Mucosa of descending colon (tissue), 3 donors: ENCODE measurements around the gene PTPRD. TPM values are rescaled to one million over a fixed set of nuclear protein-coding genes. Genes with fewer than 3 reads are reported as not detected.
A peak's percentile ranks its signal among the peaks of the same experiment; 100 is the strongest.

ENCODE experiments used
- ATAC-seq: fragments of 200-7000 bp; cut with Tn5 transposase; one replicate; pipeline ENCODE4 v1.9.1; 2020; ENCODE audit warnings: mild to moderate bottlenecking, moderate library complexity
- DNase-seq, 3 donors: peaks; one replicate each; pipeline ENCODE4 v3.0.0-alpha.2; 2020
- H3K36me3 ChIP-seq: fragments of 200-600 bp; one replicate; pipeline ENCODE4 v1.8.0; 2021; ENCODE audit warnings: low read depth, mild to moderate bottlenecking
- H3K4me1 ChIP-seq: fragments of 200-600 bp; one replicate; pipeline ENCODE4 v1.8.0; 2021; ENCODE audit warnings: low read depth, mild to moderate bottlenecking
- H3K4me3 ChIP-seq: fragments of 200-600 bp; one replicate; pipeline ENCODE4 v1.8.0; 2021; ENCODE audit warnings: mild to moderate bottlenecking
- H3K9me3 ChIP-seq: fragments of 200-600 bp; one replicate; pipeline ENCODE4 v1.8.0; 2021; ENCODE audit warnings: mild to moderate bottlenecking
- intact Hi-C, 2 donors: fragments of 100-400 bp; cut with DNase I in 1 of 2; cut with micrococcal nuclease in 1 of 2; formaldehyde crosslinking; loops; one replicate each; pipeline versions ENCODE4 v1.11.0 to v1.11.1; 2022; cut with DNase I, micrococcal nuclease
- total RNA-seq, 3 donors: library from RNA; stranded (reverse); fragmentation: NEBNext Ultra II Directional in 2 of 3; extraction: Animal tissue kit (Norgen Biotek cat#: 25700) in 2 of 3; gene quantifications; one replicate each; pipeline versions ENCODE4 v1.2.1 to v1.2.4, GENCODE V29; 2021 to 2023
- TF ChIP-seq, protein P1 (sequence below): fragments of 200-600 bp; IDR thresholded peaks from one replicate; pipeline ENCODE4 v1.8.0; 2022; ENCODE audit warnings: antibody characterized with exemption, mild to moderate bottlenecking
- donor health status: DM: no; HTN: no; CAD: no; lungs with moderate emphysema.
- donor health status: DM: no; HTN: no; CAD: no.
- donor health status: DM: no; HTN: yes; CAD: no.

The PTPRD gene
- total RNA-seq, 3 donors from 2014 or later, result 52.7 to 128 (median 113) TPM

DNA sequence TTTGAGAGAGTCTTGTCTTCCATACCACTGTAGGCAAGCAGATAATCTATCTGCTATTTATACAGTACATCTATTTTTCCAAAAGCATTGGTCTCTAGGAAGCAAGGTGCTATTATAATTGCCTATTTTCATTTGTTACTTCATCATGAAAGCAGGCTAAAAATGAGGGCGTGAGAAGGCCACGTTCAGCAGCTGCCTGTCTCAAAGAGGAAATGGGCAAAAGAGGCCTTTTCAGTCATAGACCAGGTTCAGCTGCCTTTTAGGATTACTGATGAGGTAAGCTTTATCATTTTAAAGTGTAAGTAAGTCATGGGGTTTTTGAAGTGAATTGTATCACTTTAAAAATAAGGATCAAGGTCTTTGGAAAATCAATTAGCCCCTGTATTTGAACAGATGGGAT is 1722.1 kb downstream of the PTPRD start:
- Histone ChIP-seq H3K4me1 (no peaks in the 10 kb centered on the region), H3K36me3 (no peaks in the 10 kb centered on the region), H3K4me3 (no peak overlapping the region), H3K9me3 (no peaks in the 10 kb centered on the region)
- intact Hi-C loops, result no loop called here
- TF ChIP-seq, protein P1, sequence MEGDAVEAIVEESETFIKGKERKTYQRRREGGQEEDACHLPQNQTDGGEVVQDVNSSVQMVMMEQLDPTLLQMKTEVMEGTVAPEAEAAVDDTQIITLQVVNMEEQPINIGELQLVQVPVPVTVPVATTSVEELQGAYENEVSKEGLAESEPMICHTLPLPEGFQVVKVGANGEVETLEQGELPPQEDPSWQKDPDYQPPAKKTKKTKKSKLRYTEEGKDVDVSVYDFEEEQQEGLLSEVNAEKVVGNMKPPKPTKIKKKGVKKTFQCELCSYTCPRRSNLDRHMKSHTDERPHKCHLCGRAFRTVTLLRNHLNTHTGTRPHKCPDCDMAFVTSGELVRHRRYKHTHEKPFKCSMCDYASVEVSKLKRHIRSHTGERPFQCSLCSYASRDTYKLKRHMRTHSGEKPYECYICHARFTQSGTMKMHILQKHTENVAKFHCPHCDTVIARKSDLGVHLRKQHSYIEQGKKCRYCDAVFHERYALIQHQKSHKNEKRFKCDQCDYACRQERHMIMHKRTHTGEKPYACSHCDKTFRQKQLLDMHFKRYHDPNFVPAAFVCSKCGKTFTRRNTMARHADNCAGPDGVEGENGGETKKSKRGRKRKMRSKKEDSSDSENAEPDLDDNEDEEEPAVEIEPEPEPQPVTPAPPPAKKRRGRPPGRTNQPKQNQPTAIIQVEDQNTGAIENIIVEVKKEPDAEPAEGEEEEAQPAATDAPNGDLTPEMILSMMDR, result no peak
- ATAC-seq (no peak), DNase-seq (no peak)

DNA sequence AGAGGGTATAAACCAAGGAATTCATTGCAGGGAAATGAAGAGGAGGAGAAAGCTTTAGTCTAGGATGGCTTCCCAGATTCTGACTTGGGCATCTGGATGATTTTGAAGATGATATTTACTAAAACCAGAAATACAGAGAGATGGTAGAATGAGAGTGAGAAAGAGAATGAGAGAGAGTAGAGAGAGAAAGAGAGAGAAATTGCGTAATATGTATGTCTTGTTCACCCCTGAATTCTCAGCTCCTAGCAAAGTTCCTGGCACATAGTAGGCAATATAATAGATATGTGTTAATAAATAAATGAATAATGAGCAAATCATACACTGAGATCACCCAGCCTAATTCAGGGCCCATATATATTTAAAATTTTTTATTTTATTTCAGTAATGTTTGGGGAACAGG is 1723.7 kb downstream of the PTPRD start:
- no peaks in the 10 kb centered on the region for H3K4me1 ChIP-seq
- no peak for ATAC-seq
- H3K36me3 ChIP-seq, result no peaks in the 10 kb centered on the region
- H3K9me3 ChIP-seq, result no peaks in the 10 kb centered on the region
- H3K4me3 ChIP-seq, result no peak overlapping the region
- intact Hi-C loops, result no loop called here
- TF ChIP-seq, protein P1, result no peak
- DNase-seq, result no peak

DNA sequence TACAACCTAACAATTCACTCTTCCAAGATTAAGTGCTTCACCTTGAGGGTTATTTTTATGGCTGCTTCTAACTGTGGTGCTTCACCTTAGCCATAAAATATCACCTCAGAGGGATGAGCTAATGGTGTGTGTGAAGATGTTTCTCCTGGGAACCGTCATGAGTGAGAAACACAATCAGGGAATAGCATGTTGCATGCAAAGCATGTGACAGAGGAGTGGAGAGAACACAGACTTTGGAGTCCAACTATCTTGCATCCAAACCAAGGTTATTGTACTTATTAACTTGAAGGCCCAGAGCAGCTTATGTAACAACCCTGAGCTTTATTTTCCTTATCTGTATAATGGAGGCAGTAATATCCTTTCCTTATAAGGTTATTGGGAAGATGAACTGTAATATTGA is 1724.2 kb downstream of the PTPRD start:
- H3K36me3 ChIP-seq, result no peaks in the 10 kb centered on the region
- DNase-seq (no peak), ATAC-seq (peak; percentile 35)
- TF ChIP-seq, protein P1, result no peak
- no peaks in the 10 kb centered on the region for H3K9me3 ChIP-seq
- H3K4me3 ChIP-seq, result no peak overlapping the region
- intact Hi-C loops, result no loop called here
- H3K4me1 ChIP-seq, result peaks cover 1% of the 10 kb centered on the region

DNA sequence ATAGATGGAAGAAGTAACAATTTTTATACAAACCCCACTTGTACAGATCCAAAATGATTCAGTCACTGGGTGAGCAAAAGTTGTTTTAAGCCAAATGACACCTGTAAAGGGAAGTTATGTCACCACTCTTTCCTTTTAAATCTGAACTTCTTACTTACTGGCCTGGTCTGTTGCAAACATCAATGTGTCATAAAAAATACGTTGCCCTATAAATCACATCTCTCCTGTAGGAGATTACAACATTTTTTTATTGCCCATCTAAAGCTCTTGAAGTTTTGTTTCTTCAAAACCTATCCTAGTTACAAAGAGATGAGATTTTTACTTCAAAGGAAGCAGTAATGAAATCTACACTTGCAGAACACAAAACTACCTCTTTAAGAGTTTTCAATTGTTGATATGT is 1725.4 kb downstream of the PTPRD start:
- intact Hi-C loops, result no loop called here

DNA sequence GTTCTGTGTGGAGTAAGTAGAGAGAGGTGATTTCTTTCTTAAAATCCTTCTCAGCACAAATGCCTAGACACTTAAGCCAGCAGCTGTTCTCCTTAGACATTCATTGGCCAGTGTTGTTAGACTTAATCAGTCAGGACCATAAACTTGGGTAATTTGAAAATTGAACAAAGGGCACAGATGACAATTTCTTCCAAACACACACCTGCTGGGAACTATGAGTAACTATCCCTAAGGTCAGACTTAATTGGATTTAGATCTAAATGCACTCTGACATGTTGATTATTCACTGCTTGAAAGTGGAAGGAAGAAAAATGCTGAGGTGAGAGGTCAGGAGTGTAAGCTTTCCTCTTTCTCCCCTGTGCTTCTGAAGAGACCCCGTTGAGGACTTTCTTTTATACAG is 1729.5 kb downstream of the PTPRD start:
- no peak overlapping the region for H3K4me3 ChIP-seq
- DNase-seq, result no peak

More for the DNA sequence above, 1725.4 kb downstream of the PTPRD start:
- DNase-seq (no peak), ATAC-seq (peak; percentile 84)
- TF ChIP-seq, protein P1, result no peak
- H3K9me3 ChIP-seq, result no peaks in the 10 kb centered on the region
- no peak overlapping the region for H3K4me3 ChIP-seq
- no peaks in the 10 kb centered on the region for H3K36me3 ChIP-seq
- peaks cover 7% of the 10 kb centered on the region for H3K4me1 ChIP-seq

More for the DNA sequence above, 1729.5 kb downstream of the PTPRD start:
- Histone ChIP-seq H3K4me1 (peaks cover 16% of the 10 kb centered on the region), H3K9me3 (no peaks in the 10 kb centered on the region), H3K36me3 (no peaks in the 10 kb centered on the region)
- intact Hi-C loops, result no loop called here
- peak; percentile 84 for ATAC-seq
- TF ChIP-seq, protein P1, result no peak
